ENCODE data around the gene ELANE.
"Not testable (repeated sequence)": the region's sequence is repeated elsewhere in the genome, so short reads cannot be mapped to it uniquely, and the experiment has no call there.

The ELANE gene

DNA sequence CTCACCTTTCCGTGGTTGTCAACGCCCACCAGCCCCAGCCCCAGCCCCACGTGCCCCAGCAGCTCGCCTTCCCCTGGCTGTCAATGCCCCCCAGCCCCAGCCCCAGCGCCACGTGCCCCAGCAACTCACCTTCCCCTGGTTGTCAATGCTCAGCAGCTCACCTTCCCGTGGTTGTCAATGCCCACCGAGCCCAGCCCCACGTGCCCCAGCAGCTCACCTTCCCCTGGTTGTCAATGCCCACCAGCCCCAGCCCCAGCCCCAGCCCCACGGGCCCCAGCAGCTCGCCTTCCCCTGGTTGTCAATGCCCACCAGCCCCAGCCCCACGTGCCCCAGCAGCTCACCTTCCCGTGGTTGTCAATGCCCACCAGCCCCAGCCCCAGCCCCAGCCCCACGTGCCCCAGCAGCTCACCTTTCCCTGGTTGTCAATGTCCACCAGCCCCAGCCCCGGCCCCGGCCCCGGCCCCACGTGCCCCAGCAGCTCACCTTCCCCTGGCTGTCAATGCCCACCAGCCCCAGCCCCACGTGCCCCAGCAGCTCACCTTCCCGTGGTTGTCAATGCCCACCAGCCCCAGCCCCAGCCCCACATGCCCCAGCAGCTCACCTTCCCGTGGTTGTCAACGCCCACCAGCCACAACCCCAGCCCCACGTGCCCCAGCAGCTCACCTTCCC lies 26.0 kb downstream of the ELANE start:
- not testable (repeated sequence) for DNase-seq (ENCODE audit: low read depth in 2 of 3, low spot score in 1 of 3)

DNA sequence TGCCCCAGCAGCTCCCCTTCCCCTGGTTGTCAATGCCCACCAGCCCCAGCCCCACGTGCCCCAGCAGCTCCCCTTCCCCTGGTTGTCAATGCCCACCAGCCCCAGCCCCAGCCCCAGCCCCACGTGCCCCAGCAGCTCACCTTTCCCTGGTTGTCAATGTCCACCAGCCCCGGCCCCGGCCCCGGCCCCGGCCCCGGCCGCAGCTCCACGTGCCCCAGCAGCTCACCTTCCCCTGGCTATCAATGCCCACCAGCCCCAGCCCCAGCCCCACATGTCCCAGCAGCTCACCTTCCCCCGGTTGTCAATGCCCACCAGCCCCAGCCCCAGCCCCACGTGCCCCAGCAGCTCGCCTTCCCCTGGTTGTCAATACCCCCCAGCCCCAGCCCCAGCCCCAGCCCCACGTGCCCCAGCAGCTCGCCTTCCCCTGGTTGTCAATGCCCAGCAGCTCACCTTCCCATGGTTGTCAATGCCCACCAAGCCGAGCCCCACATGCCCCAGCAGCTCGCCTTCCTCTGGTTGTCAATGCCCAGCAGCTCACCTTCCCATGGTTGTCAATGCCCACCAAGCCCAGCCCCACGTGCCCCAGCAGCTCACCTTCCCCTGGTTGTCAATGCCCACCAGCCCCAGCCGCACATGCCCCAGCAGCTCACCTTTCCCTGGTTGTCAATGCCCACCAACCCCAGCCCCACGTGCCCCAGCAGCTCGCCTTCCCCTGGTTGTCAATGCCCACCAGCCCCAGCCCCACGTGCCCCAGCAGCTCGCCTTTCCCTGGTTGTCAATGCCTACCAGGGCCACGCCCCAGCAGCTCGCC lies 26.9 kb downstream of the ELANE start:
- DNase-seq (ENCODE audit: low read depth in 2 of 3, low spot score in 1 of 3): not testable (repeated sequence)

DNA sequence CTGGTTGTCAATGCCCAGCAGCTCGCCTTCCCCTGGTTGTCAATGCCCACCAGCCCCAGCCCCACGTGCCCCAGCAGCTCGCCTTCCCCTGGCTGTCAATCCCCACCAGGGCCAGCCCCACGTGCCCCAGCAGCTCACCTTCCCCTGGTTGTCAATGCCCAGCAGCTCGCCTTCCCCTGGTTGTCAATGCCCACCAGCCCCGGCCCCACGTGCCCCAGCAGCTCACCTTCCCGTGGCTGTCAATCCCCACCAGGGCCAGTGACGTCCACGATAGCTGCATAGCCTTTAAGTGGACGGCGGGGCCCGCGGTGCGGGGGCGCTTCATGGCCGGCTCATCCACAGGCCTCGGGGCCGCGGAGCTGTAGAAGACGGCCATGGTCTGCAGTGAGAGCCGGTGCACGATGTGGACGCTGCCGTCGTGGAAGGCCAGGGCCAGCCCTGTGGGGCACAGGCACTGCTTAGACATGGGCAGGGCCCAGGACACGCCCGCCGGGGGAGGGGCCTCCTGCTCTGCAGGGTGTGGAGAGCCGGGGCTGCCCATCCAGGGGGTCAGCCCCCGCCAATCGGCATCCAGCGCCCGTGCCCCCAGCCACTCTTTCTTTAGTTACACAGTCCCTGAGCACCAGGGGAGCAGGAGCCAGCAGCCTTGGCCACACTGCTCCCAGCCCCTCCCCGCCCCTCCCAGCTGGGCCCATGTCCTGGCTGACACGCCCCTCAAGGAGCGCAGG lies 27.8 kb downstream of the ELANE start:
- no peak for DNase-seq (ENCODE audit: low read depth in 2 of 3, low spot score in 1 of 3)

DNA sequence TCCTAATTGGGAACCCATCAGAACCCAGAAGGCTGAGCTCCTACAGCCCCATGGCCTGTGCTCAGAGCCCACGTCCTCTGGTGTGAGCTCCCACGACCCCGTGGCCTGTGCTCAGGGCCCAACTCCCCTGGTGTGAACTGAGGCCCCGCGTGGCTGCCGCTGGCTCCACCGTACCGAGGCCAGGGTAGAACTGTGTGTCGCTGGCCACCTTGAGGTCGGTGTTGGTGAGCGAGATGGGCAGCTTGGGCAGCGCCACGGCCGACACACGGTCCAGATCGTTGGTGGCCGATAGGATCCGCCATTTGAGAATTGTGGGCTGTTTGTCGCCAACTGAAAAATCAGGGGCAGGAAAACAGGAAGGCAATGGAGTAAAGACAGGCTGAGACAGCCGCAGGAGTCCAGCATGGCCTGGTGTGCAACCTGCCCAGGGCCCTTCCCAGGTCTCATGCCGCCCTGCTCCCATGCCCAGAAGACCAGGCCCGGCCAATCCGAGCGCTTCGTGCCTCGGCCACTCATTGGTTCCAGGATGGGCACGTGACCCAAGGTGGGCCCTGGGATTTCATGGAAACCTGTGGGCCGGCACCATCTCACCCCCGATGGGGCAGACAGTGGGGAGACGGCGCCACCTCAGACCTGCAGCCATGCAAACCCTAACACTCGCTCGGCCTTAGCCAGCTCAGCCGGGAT lies 29.4 kb downstream of the ELANE start:
- DNase-seq (ENCODE audit: low read depth in 2 of 3, low spot score in 1 of 3): no peak

DNA sequence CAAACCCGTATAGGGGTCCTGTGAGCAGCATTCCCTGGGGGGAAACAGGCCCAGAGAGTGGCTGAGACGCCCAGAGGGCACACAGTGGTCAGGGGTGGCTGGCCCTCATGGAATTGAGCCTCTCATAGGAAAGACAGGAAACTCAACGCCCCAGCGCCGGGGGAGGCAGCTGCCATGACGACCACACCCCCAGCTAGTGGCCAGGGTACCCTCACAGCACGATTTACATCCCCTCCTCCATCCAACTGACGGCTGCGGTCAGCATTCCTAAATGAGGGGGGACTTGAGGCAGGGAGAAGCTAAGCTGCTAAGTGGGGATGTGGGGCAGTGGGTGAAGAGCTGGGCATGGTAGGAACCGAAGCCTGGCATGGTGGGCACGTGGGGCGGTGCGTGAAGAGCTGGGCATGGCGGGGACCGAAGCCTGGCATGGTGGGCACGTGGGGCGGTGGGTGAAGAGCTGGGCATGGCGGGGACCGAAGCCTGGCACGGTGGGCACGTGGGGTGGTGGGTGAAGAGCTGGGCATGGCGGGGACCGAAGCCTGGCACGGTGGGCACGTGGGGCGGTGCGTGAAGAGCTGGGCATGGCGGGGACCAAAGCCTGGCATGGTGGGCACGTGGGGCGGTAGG lies 30.9 kb downstream of the ELANE start:
- no peak for DNase-seq (ENCODE audit: low read depth in 2 of 3, low spot score in 1 of 3)

DNA sequence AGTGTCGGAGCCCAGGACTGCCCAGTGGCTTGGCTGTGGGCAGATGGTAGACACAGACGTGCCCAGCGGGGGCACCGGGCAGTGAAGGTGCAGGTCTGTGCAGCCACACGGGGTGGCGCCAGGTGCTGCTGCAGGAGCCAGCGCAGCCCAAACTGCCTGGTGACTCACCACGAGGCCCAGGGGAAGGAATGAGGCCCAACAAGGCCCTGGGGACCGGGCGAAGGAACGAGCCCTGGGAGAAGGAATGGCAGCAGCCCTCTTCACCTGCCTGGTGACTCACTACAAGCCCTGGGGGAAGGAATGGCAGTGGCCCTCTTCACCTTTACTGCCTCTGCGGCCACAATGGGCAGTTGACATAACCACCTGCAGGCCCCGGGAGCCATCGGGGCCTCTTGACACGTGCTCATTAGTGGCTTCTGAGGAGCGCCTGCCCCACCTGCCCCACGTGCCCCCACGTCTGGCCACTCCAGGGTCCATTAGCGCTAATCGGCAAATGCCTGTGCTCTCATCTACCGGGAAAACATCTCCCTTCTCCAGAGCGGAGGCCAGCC lies 31.6 kb downstream of the ELANE start:
- no peak for DNase-seq (ENCODE audit: low read depth in 2 of 3, low spot score in 1 of 3)

DNA sequence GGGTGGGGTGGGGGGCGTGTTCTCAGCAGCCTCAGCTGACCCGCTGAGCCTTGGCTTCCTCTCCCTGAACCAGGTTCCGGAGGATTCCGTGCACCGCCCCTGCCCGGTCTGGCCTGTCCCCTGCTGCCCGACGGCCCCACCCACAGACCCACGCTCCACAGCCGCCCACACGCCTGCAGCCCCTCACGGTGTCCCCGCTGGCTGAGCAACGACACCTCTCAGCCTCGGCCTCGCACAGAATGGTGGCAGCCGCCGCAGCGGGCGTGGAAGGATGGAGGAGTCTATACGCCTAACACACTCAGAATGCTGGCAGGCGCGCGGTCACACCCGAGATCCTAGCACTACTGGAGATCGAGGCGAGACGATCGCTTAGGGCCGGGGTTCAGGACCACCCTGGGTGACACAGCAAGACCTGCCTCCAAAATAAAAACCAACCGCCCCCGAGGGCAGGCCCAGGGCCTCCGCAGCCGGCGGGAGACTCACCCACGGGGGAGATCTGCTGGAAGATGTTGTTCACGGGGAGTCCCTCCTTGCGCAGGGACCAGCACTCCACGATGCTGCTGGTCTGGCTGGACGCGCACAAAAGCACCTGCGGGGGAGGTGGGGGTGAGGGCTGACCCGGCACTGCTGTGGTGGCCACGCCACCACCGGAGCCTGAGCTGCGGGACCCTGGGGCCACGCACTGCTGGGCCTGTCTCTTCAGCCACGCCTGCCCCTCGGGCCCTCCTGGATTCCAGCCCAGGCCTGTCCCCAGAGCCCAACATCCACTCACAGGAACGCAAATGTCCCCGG lies 32.5 kb downstream of the ELANE start:
- no peak for DNase-seq (ENCODE audit: low read depth in 2 of 3, low spot score in 1 of 3)

DNA sequence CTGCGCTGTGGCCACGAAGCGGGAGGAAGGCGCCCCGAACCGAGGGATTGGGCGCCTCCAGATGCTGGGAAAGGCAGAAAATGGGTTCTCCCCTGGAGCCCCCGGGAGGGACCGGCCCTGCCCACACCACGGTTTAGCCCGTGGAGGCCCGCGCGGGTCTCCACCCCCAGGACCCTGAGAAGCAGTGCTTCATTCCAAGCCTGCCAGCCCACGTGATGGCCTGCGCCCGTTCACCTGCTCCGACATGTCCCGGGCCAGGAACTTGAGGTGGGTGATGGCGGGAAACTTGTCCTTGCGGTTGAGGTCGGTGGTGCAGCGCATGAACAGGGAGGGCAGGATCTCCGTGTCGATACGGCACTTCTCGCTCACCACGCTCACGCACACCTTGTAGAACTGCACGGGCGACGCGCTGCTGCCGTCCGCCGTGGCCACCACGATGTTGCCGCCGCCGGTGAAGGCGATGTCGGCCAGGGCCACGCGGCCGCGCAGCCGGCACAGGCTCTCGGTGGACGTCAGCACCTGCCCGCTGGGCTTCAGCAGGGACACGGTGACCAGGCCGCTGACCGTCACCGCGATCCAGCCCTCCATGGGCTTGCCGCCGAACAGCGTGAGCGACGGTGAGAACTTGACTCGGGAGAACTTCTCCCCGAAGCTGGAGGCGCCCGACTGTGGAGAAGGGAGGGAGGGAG lies 33.6 kb downstream of the ELANE start:
- DNase-seq (ENCODE audit: low read depth in 2 of 3, low spot score in 1 of 3): no peak

DNA sequence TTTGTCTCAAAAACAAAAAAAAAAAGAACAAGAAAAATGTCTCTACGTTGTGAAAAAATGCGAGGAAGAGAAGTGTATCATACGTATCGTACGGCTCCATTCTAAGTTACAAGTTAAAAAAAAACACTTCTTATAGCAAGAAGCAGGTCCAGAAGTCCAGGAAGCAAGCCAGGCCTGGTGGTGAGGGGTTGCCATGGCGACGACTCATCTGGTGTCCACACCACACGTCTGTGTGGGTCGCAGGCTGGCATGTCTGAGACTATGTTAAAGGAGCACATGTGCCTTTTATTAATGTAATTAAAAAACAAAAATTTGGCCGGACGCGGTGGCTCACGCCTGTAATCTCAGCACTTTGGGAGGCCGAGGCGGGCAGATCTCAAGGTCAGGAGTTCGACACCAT lies 35.0 kb downstream of the ELANE start:
- no peak for DNase-seq (ENCODE audit: low read depth in 2 of 3, low spot score in 1 of 3)

DNA sequence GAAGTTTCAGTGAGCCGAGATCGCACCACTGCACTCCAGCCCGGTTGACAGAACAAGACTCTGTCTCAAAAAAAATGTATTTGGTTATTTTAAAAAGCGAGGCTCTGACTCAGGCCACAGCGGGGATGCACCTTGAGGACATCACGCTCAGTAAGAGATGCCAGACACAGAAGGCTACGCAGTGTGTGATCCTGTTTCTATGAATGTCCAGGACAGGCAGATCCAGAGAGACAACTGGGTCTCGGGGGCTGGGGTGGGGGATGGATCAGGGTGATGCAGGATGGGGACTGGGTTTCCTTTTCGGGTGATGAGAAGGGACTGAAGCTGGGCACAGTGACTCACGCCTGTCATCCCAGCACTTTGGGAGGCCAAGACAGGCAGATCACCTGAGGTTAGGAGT lies 35.5 kb downstream of the ELANE start:
- no peak for DNase-seq (ENCODE audit: low read depth in 2 of 3, low spot score in 1 of 3)

DNA sequence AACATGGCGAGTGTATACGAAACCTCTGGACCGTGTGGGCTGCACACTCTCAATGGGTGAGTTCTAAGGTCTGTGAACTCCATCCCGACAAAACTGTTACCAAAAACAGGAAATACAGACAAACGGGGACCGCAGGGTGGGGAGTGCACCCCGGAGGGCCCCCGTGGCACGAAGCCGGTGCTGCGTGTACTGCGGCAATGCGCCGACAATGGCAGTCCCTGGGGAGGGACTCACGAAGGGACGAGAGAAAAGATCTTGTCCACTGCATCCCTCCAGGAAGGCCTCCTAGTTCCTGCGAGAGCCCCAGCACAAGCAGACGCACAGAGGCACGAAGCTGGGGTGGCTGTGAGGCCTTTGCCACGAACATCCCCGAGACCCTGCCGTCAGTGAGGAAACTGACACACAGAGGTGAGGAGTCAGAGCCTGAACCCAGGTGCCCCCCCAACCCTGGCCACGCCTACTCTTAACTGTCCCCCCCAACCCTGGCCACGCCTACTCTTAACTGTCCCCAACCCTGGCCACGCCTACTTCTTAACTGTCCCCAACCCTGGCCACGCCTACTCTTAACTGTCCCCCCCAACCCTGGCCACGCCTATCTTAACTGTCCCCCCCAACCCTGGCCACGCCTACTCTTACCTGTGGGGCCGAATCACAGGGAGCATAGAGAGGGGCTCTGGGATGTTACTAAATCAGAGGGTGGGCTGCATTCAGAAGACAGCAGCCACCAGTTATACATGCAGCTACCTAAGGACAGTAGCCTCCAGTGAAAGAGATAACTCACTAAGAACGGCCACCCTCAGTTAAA lies 36.7 kb downstream of the ELANE start:
- DNase-seq (ENCODE audit: low read depth in 2 of 3, low spot score in 1 of 3): no peak

DNA sequence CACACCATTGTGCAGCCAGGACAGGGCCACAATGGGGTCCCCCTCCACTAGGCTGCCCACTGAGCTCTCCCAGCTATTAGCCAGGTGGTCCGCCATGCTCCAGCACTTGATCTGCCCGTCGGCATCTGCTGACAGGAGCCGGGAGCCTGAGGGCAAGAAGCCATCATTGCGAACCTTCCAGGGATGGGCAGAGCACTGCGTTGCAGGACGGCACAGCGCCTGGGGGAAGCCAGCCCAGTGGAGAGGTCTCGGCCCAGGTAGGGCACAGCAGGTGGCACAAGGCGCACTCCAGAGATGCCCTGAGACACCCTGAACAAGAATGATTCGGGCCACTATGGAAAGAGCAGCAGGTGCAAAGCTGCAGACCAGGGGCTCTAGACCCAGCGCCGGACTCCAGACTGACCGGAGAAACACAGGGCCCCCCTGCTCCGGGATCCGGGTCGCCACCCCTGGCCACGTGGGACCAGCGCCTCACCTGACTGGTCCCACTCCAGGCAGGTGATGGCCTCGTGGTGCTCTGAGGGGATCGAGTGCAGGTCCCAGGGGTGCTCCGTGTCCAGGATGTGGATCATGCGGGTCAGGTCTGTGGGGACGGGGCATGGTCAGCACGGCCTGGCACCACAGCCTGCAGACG lies 37.7 kb downstream of the ELANE start:
- DNase-seq (ENCODE audit: low read depth in 2 of 3, low spot score in 1 of 3): no peak

DNA sequence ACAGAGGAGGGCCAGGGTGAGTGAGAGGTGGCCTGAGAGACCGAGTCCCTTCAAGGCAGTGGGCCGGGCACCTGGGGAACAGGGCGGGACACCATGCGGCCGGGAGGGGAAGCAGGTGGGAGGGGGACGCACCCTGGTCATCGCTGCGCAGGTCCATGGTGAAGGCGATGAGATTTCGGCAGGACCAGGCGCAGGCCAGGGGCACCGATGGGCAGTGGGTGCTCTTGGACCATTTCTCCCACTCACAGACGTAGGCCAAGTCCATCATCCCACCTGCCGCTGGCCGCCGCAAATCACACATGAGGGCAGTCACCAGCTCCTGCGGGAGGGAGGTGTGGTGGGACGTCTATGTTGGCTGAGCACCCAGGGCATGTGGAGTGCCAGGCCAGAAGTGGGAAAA lies 38.7 kb downstream of the ELANE start:
- no peak for DNase-seq (ENCODE audit: low read depth in 2 of 3, low spot score in 1 of 3)

DNA sequence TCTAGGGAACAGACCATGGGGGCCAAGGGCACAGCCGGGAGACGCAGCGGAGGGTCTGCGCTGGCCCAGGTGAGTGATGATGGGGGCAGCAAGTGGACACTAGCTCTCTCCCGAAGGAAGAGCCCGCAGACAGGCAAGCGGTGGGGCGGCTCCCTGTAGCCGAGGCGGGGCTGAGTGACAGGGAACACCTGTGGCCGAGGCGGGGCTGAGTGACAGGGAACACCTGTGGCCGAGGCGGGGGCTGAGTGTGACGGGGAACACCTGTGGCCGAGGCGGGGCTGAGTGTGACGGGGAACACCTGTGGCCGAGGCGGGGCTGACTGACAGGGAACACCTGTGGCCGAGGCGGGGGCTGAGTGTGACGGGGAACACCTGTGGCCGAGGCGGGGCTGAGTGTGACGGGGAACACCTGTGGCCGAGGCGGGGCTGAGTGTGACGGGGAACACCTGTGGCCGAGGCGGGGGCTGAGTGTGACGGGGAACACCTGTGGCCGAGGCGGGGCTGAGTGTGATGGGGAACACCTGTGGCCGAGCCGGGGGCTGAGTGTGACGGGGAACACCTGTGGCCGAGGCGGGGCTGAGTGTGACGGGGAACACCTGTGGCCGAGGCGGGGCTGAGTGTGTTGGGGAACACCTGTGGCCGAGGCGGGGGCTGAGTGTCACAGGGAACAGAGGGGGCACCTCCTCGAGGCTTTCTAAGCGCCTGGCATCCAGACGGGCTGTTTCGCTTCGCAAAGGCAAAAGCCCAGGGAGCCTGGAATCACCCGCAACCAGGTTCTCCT lies 39.5 kb downstream of the ELANE start:
- not testable (repeated sequence) for DNase-seq (ENCODE audit: low read depth in 2 of 3, low spot score in 1 of 3)

DNA sequence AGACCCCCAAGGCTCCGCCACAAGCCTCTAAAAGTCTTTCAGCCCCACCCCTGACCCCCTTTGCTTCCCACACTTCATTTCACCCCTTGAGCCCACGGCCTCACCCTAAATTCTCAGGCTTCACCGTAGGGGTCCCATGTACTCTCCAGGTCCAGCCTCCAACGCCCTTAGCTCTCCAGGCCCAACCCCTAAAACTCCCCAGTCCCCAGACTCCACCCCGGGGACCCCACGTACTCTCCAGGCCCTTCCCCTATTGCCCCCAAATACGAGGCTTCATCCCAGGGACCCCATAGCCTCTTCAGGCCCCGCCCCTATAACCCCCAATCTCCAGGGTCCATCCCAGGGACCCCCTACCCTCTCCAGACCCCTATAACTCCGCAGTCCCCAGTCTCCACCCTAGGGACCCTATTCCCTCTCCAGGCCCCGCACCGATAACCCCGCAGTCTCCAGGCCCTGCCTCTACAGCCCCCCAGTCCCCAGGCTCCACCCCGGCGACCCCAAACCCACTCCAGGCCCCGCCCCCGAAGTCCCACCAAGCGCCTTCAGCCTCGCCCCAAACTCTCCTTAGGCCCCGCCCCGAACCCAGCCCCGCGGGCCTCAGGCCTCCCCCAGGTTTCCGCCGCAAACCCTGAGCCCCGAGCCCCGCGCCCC lies 40.3 kb downstream of the ELANE start:
- DNase-seq (ENCODE audit: low read depth in 2 of 3, low spot score in 1 of 3): no peak

DNA sequence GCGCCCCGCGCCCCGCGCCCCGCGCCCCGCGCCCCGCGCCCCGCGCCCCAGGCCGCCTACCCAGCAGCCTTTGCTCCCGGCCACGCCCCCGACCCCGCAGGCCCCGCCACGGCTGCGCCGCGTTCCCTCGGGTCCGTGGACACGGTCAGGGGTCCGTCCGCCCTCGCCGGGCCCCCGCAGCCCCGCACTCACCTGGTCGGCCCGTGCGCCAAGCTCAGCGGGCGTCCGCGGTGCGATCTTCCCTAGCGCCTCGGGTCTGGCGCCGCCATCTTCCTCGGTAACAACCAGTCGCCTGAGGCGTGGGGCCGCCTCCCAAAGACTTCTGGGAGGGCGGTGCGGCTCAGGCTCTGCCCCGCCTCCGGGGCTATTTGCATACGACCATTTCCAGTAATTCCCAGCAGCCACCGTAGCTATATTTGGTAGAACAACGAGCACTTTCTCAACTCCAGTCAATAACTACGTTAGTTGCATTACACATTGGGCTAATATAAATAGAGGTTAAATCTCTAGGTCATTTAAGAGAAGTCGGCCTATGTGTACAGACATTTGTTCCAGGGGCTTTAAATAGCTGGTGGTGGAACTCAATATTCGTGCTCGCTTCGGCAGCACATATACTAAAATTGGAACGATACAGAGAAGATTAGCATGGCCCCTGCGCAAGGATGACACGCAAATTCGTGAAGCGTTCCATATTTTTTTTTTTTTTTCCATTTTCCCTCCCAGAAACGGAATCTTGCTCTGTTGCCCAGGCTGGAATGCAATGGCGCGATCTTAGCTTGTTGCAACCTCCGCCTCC lies 41.0 kb downstream of the ELANE start, which contains the start of the genes MED16 and RNU6-9:
Gene MED16 (minus strand): TSS at position 294 of the 796 bp plus-strand sequence. CDS start 2,056 bp downstream, outside the sequence.
Gene RNU6-9 (plus strand): TSS at position 591 of the 796 bp plus-strand sequence.
- peak; percentile 82 to 84 (median 83) for DNase-seq (ENCODE audit: low read depth in 2 of 3, low spot score in 1 of 3)

Measured in stimulated activated CD4-positive, alpha-beta T cell treated with anti-CD3 and anti-CD28 coated beads, Interleukin-12 subunit alpha, Interleukin-12 subunit beta, amount 100 ng/mL, for 48 hours (primary cell).